GM18858 (cell line): ENCODE results near the gene FAM25G.
"Not testable (repeated sequence)": the region's sequence is repeated elsewhere in the genome, so short reads cannot be mapped to it uniquely, and the experiment has no call there.

ENCODE experiments used
- ATAC-seq: cut with Tn5 transposase; IDR thresholded peaks from one replicate; pipeline ENCODE4 v1.9.1; 2021; ENCODE audit not compliant: unreplicated experiment

The FAM25G gene

GRCh38 chr10:47465216-47465917 lies 26.1 kb downstream of the FAM25G start:
- not testable (repeated sequence) for ATAC-seq

GRCh38 chr10:47462577-47463358 lies 28.7 kb downstream of the FAM25G start:
- not testable (repeated sequence) for ATAC-seq

- ATAC-seq, result not testable (repeated sequence)
These were observed 30.2 kb downstream of the FAM25G start for GRCh38 chr10:47461261-47461687.

- ATAC-seq, result no peak
These were observed 32.9 kb downstream of the FAM25G start for GRCh38 chr10:47458466-47459154.

GRCh38 chr10:47457826-47458225 lies 33.7 kb downstream of the FAM25G start:
- no peak for ATAC-seq

GRCh38 chr10:47457528-47457820 lies 34.0 kb downstream of the FAM25G start:
- no peak for ATAC-seq

GRCh38 chr10:47456794-47457527 lies 34.5 kb downstream of the FAM25G start:
- ATAC-seq, result no peak

- no peak for ATAC-seq
These were observed 35.3 kb downstream of the FAM25G start for GRCh38 chr10:47456079-47456785.

GRCh38 chr10:47455350-47456078 lies 36.0 kb downstream of the FAM25G start:
- ATAC-seq, result not testable (repeated sequence)

GRCh38 chr10:47454780-47455058 lies 36.8 kb downstream of the FAM25G start:
- ATAC-seq, result no peak

GRCh38 chr10:47454008-47454779 lies 37.3 kb downstream of the FAM25G start:
- ATAC-seq, result no peak

- no peak for ATAC-seq
These were observed 38.1 kb downstream of the FAM25G start for GRCh38 chr10:47453141-47454007.

GRCh38 chr10:47452495-47453140 lies 38.9 kb downstream of the FAM25G start:
- ATAC-seq, result no peak

- no peak for ATAC-seq
These were observed 39.5 kb downstream of the FAM25G start for GRCh38 chr10:47451998-47452494.

- no peak for ATAC-seq
These were observed 40.1 kb downstream of the FAM25G start for GRCh38 chr10:47451273-47451997.

- no peak for ATAC-seq
These were observed 41.1 kb downstream of the FAM25G start for GRCh38 chr10:47450442-47450841.

GRCh38 chr10:47449979-47450378 lies 41.5 kb downstream of the FAM25G start:
- ATAC-seq, result no peak
